A549 treated with DMSO at 1 μM for 4 hours (cell line): Measurements from ENCODE around the gene AGPS. TPM values are rescaled to one million over a fixed set of nuclear protein-coding genes. Genes with fewer than 3 reads are reported as not detected.

Experiments
- total RNA-seq: library from RNA; stranded (reverse); fragments of 200-300 nt; extraction: Qiagen RNA extraction; gene quantifications from 5 replicates; pipeline ENCODE4 v1.2.3, GENCODE V29; 2022; ENCODE audit warnings: low read depth

Gene AGPS
- 37.5 to 57.7 TPM (median 51.8 TPM) in 5 replicates for total RNA-seq

GRCh38 chr2:177392373-177393202, at the start of gene AGPS:
TSS of gene AGPS (plus strand) at chr2:177392773. CDS start at chr2:177392790, 17 bp downstream.

Other genes with a start within 250 kb of the AGPS start
- gene HNRNPA3, start 180.0 kb upstream of the AGPS start, total RNA-seq, result 366 to 451 TPM (median 370 TPM) in 5 replicates
- 57.1 to 65.8 TPM (median 63.3 TPM) in 5 replicates for gene NFE2L2, start 128.0 kb upstream of the AGPS start, total RNA-seq